ENCODE data around the gene ALKBH3.

DNA sequence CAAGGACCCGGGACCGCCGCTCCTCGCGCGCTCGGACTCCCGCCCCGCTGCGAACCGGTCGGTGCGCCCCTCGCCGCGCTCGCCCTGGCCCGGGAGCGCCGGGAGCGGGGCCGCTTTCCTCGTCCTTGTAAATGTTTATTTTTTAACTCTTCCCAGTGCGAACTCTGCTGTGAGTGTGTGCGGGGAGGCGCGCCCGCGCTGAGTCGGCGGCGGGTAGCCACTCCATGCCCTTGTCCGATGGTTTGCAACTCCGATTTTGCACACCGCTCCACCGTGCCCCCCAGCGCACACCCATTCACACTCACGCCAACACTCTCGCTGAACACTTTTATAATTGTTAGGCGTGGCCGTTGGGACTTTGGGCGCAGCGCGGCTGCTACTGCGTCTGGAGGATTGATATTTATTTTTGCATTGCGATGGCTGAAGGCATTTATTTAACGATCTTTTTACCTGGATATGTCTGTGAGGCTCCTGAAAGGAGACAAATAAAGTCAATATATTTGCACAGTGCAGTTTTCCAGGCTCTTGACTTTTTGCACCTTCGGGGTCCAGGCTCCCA lies 62.8 kb downstream of the ALKBH3 start:
- TF ChIP-seq, protein P1, sequence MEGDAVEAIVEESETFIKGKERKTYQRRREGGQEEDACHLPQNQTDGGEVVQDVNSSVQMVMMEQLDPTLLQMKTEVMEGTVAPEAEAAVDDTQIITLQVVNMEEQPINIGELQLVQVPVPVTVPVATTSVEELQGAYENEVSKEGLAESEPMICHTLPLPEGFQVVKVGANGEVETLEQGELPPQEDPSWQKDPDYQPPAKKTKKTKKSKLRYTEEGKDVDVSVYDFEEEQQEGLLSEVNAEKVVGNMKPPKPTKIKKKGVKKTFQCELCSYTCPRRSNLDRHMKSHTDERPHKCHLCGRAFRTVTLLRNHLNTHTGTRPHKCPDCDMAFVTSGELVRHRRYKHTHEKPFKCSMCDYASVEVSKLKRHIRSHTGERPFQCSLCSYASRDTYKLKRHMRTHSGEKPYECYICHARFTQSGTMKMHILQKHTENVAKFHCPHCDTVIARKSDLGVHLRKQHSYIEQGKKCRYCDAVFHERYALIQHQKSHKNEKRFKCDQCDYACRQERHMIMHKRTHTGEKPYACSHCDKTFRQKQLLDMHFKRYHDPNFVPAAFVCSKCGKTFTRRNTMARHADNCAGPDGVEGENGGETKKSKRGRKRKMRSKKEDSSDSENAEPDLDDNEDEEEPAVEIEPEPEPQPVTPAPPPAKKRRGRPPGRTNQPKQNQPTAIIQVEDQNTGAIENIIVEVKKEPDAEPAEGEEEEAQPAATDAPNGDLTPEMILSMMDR (optimal IDR thresholded peaks at IDR 0.05 in 1 of 3, IDR thresholded peaks at IDR 0.05 in 1 of 3, conservative IDR thresholded peaks at IDR 0.05 in 1 of 3; ENCODE audit: extremely low read depth in 1 of 3, insufficient read depth in 2 of 3, low read length in 3 of 3) = no peak
- TF ChIP-seq EZH2 (IDR thresholded peaks at IDR 0.05; ENCODE audit: low read length) = peak; percentile 70
